GM23248 (cell line): ENCODE results near the gene CFDP1.

Experiments
- EZH2 ChIP-seq: fragments of 200-600 bp; sonication (generic); IDR thresholded peaks from 2 replicates; pipeline ENCODE4 v1.6.1; 2018; ENCODE audit warnings: antibody characterized with exemption, mild to moderate bottlenecking; ENCODE audit not compliant: insufficient read depth, poor library complexity, severe bottlenecking
- EZH2phosphoT487 ChIP-seq: fragments of 200-600 bp; sonication (generic); IDR thresholded peaks from 2 replicates; pipeline ENCODE4 v1.6.1; 2018; ENCODE audit warnings: antibody characterized with exemption, moderate library complexity, mild to moderate bottlenecking, low read depth; ENCODE audit not compliant: insufficient read depth

- TF ChIP-seq EZH2, result no peak
- TF ChIP-seq EZH2phosphoT487, result no peak
Observed at GRCh38 chr16:75310541-75310940, 122.8 kb downstream of the CFDP1 start.
